ENCODE data around the gene NAV2.

GRCh38 chr11:20088397-20089225 is 376.0 kb downstream of the NAV2 start:
- TF ChIP-seq CTCF (conservative IDR thresholded peaks at IDR 0.05) (no peak), EZH2 (IDR thresholded peaks at IDR 0.05; ENCODE audit: low read depth) (no peak)

Data from PC-9 (cell line).